Lung (tissue), 12 donors: ENCODE data around the gene TLE4. TPM values are rescaled to one million over a fixed set of nuclear protein-coding genes. Genes with fewer than 3 reads are reported as not detected.

ENCODE experiments used
- ATAC-seq: fragments of 200-7000 bp; cut with Tn5 transposase; one replicate; pipeline ENCODE4 v1.9.1; 2020; ENCODE audit warnings: moderate number of reproducible peaks; ENCODE audit not compliant: insufficient read depth, low FRiP score
- DNase-seq, 3 donors: peaks; one replicate each; pipeline ENCODE4 v3.0.0-alpha.2; 2013 to 2017
- H3K27ac ChIP-seq, 2 donors: one replicate each; pipeline ENCODE4 v1.5.1; 2013; ENCODE audit warnings: mild to moderate bottlenecking in 2 of 2, moderate library complexity in 2 of 2, control low read depth in 1 of 2, inconsistent platforms in 1 of 2, low read depth in 1 of 2, low read length in 1 of 2
- H3K27me3 ChIP-seq, 3 donors: one replicate each; pipeline ENCODE4 v1.5.1; 2013; ENCODE audit warnings: low read length in 2 of 3; ENCODE audit not compliant: control insufficient read depth in 3 of 3, insufficient read depth in 3 of 3
- H3K36me3 ChIP-seq, 4 donors: one replicate each; pipeline ENCODE4 v1.5.1; 2013; ENCODE audit warnings: low read length in 4 of 4, mild to moderate bottlenecking in 1 of 4, moderate library complexity in 1 of 4; ENCODE audit not compliant: control insufficient read depth in 4 of 4, insufficient read depth in 4 of 4
- H3K4me1 ChIP-seq, 5 donors: one replicate each; pipeline ENCODE4 v1.5.1; 2013; ENCODE audit warnings: low read length in 5 of 5, mild to moderate bottlenecking in 2 of 5, moderate library complexity in 1 of 5; ENCODE audit not compliant: control insufficient read depth in 5 of 5, insufficient read depth in 5 of 5
- H3K4me3 ChIP-seq: one replicate; pipeline ENCODE4 v1.5.1; 2013; ENCODE audit warnings: mild to moderate bottlenecking, control low read depth, moderate library complexity
- H3K9ac ChIP-seq, 2 donors: one replicate each; pipeline ENCODE4 v1.5.1; 2013; ENCODE audit warnings: low read length in 2 of 2, control low read depth in 1 of 2; ENCODE audit not compliant: insufficient read depth in 1 of 2
- H3K9me3 ChIP-seq, 4 donors: one replicate each; pipeline ENCODE4 v1.5.1; 2013; ENCODE audit warnings: low read length in 3 of 4, mild to moderate bottlenecking in 1 of 4, moderate library complexity in 1 of 4; ENCODE audit not compliant: control insufficient read depth in 4 of 4, insufficient read depth in 3 of 4
- CTCF ChIP-seq: IDR thresholded peaks from 2 replicates; pipeline ENCODE4 v1.5.1; 2012; ENCODE audit warnings: mild to moderate bottlenecking; ENCODE audit errors: control extremely low read depth, extremely low read depth
- WGBS, 2 donors: extraction: QIAGEN DNeasy Blood & Tissue Kit; methylation state at CpG; one replicate each; pipeline ENCODE4 v1.1.7; 2013; 5-methylcytosine and 5-hydroxymethylcytosine counted together
- polyA plus RNA-seq, 2 donors: library from polyadenylated mRNA; stranded (reverse); fragments of 200-250 nt; gene quantifications; one replicate each; pipeline ENCODE4 v1.2.1, GENCODE V29; 2013
- total RNA-seq, 2 donors: library from RNA; depleted of rRNA in 1 of 2; stranded (reverse); fragments of >200 nt in 1 of 2; gene quantifications; one replicate each; pipeline ENCODE4 v1.2.1, GENCODE V29; 2014 to 2021
- donor health status: control.
- donor health status: control.
- donor health status: Bipolar disorder and iron deficiency.
- donor health status: healthy.
- donor health status: DM: yes; HTN: yes; CAD: no.

TLE4 gene
- total and polyA plus RNA-seq, 4 donors: 6.1 to 44.1 (median 26.3) TPM

GRCh38 chr9:79583952-79584654 lies 12.3 kb downstream of the TLE4 start:
- peaks cover 0 to 21% (median 16%) of the 10 kb centered on the region in 5 donors for H3K4me1 ChIP-seq
- no peak overlapping the region for H3K9ac ChIP-seq

GRCh38 chr9:79584655-79584982 lies 12.9 kb downstream of the TLE4 start:
- H3K27me3 ChIP-seq: no peaks in the 10 kb centered on the region
- TF ChIP-seq CTCF: no peak
- H3K9ac ChIP-seq: no peak overlapping the region
- no peak overlapping the region for H3K27ac ChIP-seq
- no peaks in the 10 kb centered on the region for H3K9me3 ChIP-seq
- WGBS, 2 donors: 34 to 68% methylated on average over 2 of the region's 2 CpGs
- DNase-seq (no peak), ATAC-seq (no peak)
- peaks cover 0 to 21% (median 16%) of the 10 kb centered on the region in 5 donors for H3K4me1 ChIP-seq
- no peaks in the 10 kb centered on the region for H3K36me3 ChIP-seq
- H3K4me3 ChIP-seq: no peak overlapping the region

More at GRCh38 chr9:79583952-79584654, 12.3 kb downstream of the TLE4 start:
- H3K27ac ChIP-seq: no peak overlapping the region
- TF ChIP-seq CTCF: no peak
- H3K4me3 ChIP-seq: no peak overlapping the region
- DNase-seq (peak in 1 of 3 donors; percentile 20), ATAC-seq (peak; percentile 76)
- H3K9me3 ChIP-seq: no peaks in the 10 kb centered on the region
- WGBS, 2 donors: 51 to 69% methylated on average over 10 of the region's 10 CpGs
- no peaks in the 10 kb centered on the region for H3K27me3 ChIP-seq
- no peaks in the 10 kb centered on the region for H3K36me3 ChIP-seq

GRCh38 chr9:79588488-79589223 lies 16.9 kb downstream of the TLE4 start:
- no peak overlapping the region for H3K27ac ChIP-seq
- no peak for DNase-seq
- 65 to 85% methylated on average over 3 of the region's 3 CpGs for WGBS, 2 donors
- no peak overlapping the region for H3K9ac ChIP-seq
- no peak overlapping the region for H3K4me3 ChIP-seq
- H3K4me1 ChIP-seq: peaks cover 0 to 10% (median 0%) of the 10 kb centered on the region in 5 donors
- no peak for ATAC-seq
- no peaks in the 10 kb centered on the region for H3K27me3 ChIP-seq
- no peak for TF ChIP-seq CTCF
- no peaks in the 10 kb centered on the region for H3K9me3 ChIP-seq
- no peaks in the 10 kb centered on the region for H3K36me3 ChIP-seq
